ENCODE results near the gene B3GALNT1.
"Not testable (repeated sequence)": the region's sequence is repeated elsewhere in the genome, so short reads cannot be mapped to it uniquely, and the experiment has no call there.

B3GALNT1 gene

DNA sequence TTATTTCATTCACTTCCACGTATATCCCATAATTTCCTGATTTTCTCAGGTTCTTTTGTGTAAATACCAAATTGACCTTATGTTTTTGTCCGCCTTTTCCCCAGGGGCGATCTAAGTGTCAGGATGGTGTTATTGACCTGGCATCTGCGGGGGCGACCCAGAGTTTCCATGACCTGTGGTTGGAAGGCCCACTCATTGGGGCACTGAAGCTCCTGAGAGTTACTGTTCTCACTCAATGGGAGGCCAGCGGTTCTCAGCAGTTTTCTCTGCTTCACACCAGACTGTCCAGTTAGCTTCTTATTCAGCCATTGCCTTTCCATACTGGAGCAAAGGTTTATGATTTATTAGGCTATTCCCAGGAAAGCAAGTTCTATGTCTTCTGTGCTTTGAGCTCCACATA lies 53.3 kb downstream of the B3GALNT1 start:
- TF ChIP-seq, protein P1, sequence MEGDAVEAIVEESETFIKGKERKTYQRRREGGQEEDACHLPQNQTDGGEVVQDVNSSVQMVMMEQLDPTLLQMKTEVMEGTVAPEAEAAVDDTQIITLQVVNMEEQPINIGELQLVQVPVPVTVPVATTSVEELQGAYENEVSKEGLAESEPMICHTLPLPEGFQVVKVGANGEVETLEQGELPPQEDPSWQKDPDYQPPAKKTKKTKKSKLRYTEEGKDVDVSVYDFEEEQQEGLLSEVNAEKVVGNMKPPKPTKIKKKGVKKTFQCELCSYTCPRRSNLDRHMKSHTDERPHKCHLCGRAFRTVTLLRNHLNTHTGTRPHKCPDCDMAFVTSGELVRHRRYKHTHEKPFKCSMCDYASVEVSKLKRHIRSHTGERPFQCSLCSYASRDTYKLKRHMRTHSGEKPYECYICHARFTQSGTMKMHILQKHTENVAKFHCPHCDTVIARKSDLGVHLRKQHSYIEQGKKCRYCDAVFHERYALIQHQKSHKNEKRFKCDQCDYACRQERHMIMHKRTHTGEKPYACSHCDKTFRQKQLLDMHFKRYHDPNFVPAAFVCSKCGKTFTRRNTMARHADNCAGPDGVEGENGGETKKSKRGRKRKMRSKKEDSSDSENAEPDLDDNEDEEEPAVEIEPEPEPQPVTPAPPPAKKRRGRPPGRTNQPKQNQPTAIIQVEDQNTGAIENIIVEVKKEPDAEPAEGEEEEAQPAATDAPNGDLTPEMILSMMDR (IDR thresholded peaks at IDR 0.05; ENCODE audit: low read depth, low read length, missing control alignments) = no peak
- no peak overlapping the region for H3K4me3 ChIP-seq (ENCODE audit: low read depth, low read length)
- no peak for DNase-seq (ENCODE audit: low read depth)

DNA sequence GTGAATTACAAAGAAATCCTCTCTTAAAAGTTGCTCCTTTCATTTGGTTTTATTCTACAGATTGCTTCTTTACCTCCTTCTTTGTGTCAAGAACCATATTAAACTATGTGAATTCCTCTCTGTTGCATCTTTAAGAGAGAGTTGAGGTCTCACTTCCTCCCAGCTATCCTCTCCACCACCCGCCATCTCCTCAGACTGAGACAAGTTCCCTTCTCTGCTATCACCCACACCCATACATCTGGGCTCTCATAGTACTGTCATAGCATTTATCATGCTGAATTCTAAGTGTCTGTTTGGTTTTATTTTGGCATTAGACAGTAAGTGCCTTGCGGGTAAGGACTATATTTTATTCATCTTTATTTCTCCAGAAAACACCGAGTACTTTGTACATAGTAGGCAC lies 54.2 kb downstream of the B3GALNT1 start:
- DNase-seq (ENCODE audit: low read depth) = no peak
- TF ChIP-seq, protein P1 (IDR thresholded peaks at IDR 0.05; ENCODE audit: low read depth, low read length, missing control alignments) = no peak

DNA sequence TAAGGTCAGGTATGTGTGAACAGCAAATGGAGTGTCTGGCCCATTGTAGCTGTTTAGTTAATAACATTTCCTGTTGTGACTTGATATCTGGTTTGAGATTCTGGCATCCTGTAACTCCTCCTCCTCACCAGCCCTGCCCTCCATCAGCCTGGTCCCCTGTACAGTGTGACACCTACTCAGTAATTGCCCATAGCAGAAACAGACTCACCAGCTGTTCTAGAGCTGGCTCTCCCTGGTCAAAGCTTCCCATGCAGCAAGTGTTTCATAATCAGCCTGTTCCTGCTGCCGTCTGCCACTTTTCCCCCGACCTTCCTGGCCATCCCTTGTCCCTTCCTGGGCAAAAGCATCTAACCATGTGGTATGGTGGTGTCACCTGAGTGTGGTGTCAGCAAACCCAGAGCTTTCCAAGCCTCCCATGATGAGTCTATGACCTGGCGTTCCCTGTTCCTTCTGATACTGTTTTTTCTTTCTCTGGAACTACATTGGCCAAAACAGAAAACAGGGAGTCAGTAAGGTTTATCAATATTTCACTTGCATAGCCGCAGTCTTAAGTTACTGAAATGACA lies 55.4 kb downstream of the B3GALNT1 start:
- TF ChIP-seq, protein P1 (IDR thresholded peaks at IDR 0.05; ENCODE audit: low read depth, low read length, missing control alignments) = no peak
- no peak for DNase-seq (ENCODE audit: low read depth)
- no peak overlapping the region for H3K4me3 ChIP-seq (ENCODE audit: low read depth, low read length)

More for the DNA sequence above, 54.2 kb downstream of the B3GALNT1 start:
- H3K4me3 ChIP-seq (ENCODE audit: low read depth, low read length) = no peak overlapping the region

DNA sequence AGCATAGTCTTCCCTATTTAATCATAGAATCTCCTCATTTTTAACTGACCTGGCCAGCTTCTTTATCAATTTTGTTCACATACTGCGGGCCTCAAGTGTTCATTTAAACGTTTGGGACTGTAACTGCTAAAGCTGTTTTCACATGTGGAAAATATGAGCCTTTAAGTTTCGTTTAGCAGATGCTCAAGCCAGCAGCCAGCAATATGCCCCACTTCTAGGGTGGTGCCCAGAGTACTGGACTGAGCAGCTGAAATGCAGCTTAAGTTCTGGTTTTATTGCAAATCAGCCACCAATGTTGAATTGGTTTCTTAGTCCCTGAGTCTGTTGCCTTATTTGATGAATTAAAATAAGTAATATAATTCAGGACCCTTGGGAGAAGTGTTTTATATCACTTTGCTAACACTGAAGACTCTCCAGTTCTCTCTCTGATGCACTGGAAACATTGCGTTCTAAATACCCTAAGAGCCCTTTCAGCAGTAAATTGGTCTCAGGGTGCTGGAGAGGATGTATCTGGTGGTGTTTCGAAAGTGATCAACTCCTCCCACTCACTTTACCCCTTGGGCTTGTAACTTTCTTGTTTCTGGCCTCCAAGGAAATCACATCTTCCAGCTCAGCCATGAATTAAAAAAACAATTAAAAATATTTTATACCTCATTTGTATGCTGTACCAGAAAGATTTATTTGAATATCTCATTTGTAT lies 61.7 kb downstream of the B3GALNT1 start:
- no peak for DNase-seq (ENCODE audit: low read depth)
- H3K4me3 ChIP-seq (ENCODE audit: low read depth, low read length) = no peak overlapping the region
- TF ChIP-seq, protein P1 (IDR thresholded peaks at IDR 0.05; ENCODE audit: low read depth, low read length, missing control alignments) = no peak

DNA sequence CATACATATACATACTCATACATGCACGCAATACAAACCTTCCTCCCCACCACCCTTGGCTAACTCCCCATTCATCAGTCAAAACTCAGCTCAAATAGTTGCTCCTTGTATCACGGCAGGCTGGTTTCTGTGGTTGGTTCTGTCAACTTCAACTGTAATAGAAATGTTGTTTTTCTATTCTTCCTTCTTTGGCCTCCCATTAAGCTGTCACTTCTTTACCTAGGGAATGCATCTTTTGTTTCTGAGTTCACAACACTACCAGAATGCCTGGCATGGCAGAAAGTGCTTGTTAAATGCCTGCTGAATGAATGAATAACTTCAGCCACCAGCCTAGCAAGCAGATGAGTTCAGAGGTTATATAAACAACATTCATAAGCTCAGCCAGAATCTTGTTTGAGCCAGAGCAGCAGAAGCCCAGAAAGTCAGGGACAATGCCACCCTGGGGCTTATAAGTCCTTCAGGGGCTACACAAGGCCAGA lies 63.1 kb downstream of the B3GALNT1 start:
- DNase-seq (ENCODE audit: low read depth) = peak; percentile 18
- H3K4me3 ChIP-seq (ENCODE audit: low read depth, low read length) = no peak overlapping the region
- TF ChIP-seq, protein P1 (IDR thresholded peaks at IDR 0.05; ENCODE audit: low read depth, low read length, missing control alignments) = no peak

DNA sequence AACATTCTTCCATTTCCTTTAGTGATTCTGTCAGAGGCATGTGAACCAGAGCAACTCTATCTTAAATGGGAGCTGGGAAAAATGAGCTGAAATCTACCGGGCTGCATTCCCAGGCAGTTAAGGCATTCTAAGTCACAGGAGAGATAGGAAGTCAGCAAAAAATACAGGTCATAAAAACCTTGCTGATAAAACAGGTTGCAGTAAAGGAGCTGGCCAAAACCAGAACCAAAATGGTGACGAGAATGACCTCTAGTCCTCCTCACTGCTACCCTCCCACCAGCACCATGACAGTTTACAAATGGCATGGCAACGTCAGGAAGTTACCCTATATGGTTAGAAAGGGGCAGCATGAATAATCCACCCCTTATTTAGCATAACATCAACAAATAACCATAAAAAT lies 66.4 kb downstream of the B3GALNT1 start:
- TF ChIP-seq, protein P1 (IDR thresholded peaks at IDR 0.05; ENCODE audit: low read depth, low read length, missing control alignments) = no peak
- no peak for DNase-seq (ENCODE audit: low read depth)
- H3K4me3 ChIP-seq (ENCODE audit: low read depth, low read length) = no peak overlapping the region

DNA sequence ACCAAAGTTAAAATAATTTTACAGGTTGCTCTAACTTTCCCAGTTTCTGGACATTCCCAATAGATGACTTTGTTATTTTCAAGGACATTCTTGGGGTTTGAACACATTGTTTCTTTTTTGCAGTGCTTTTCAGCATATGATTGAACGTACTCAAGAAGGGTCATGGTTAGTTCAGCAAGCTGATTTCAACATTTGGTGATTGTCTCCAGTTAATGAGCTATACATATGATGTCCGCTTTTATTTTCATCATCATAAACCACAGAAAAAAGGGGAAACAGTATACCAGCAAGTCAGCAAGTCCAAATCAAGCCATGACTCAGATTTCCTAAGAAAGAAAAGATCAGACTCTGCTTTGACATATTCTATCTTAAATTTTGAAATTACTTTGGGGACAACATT lies 69.4 kb downstream of the B3GALNT1 start:
- TF ChIP-seq, protein P1 (IDR thresholded peaks at IDR 0.05; ENCODE audit: low read depth, low read length, missing control alignments) = no peak
- no peak for DNase-seq (ENCODE audit: low read depth)
- H3K4me3 ChIP-seq (ENCODE audit: low read depth, low read length) = no peak overlapping the region

DNA sequence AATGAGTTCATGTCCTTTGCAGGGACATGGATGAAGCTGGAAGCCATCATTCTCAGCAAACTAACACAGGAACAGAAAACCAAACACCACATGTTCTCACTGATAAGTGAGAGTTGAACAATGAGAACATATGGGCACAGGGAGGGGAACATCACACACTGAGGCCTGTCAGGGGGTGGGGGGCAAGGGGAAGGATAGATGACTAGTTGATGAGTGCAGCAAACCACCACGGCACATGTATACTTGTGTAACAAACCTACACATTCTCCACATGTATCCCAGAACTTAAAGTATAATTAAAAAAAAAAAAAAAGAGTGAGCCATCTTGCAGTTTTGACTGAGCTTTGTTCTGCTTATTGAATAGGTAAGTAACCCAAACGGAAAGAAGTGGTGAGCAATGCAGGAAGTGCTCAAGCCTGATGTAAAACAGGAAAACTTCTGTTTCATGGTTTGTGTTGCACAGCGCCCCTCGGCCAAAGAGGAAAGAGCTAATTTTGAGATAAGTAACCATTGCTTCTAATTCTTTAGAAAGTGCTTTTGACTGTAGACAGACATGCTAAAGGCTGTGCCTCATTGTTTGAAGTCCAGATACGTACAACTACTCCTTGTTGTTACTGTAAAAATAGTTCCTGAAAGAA lies 70.1 kb downstream of the B3GALNT1 start:
- DNase-seq (ENCODE audit: low read depth) = peak; percentile 40

More for the DNA sequence above, 70.1 kb downstream of the B3GALNT1 start:
- not testable (repeated sequence) for H3K4me3 ChIP-seq (ENCODE audit: low read depth, low read length)
